ENCODE data around the gene FAM83G.
"Not testable (repeated sequence)": the region's sequence is repeated elsewhere in the genome, so short reads cannot be mapped to it uniquely, and the experiment has no call there.

FAM83G gene

GRCh38 chr17:19023209-19023999, 18.8 kb upstream of the FAM83G start:
- DNase-seq: no peak

- no peak for DNase-seq
Observed at GRCh38 chr17:19022747-19023146, 18.2 kb upstream of the FAM83G start.

GRCh38 chr17:19022128-19022527, 17.6 kb upstream of the FAM83G start:
- DNase-seq: no peak

GRCh38 chr17:19021622-19022083, 17.1 kb upstream of the FAM83G start:
- no peak for DNase-seq

- DNase-seq: not testable (repeated sequence)
Observed at GRCh38 chr17:19021011-19021621, 16.6 kb upstream of the FAM83G start.

- DNase-seq: no peak
Observed at GRCh38 chr17:19020016-19020415, 15.5 kb upstream of the FAM83G start.

- no peak for DNase-seq
Observed at GRCh38 chr17:19019041-19019941, 14.7 kb upstream of the FAM83G start.

GRCh38 chr17:19018600-19018950, 14.0 kb upstream of the FAM83G start:
- DNase-seq: no peak

- no peak for DNase-seq
Observed at GRCh38 chr17:19017804-19018599, 13.4 kb upstream of the FAM83G start.

- DNase-seq: no peak
Observed at GRCh38 chr17:19017401-19017800, 12.8 kb upstream of the FAM83G start.

- no peak for DNase-seq
Observed at GRCh38 chr17:19016881-19017280, 12.3 kb upstream of the FAM83G start.

GRCh38 chr17:19016297-19016696, 11.7 kb upstream of the FAM83G start:
- DNase-seq: no peak

- DNase-seq: no peak
Observed at GRCh38 chr17:19015428-19015827, 10.9 kb upstream of the FAM83G start.

- DNase-seq: no peak
Observed at GRCh38 chr17:19014628-19015215, 10.2 kb upstream of the FAM83G start.

GRCh38 chr17:19013806-19014627, 9.5 kb upstream of the FAM83G start:
- DNase-seq: no peak

GRCh38 chr17:19013226-19013625, 8.7 kb upstream of the FAM83G start:
- DNase-seq: no peak

- DNase-seq: no peak
Observed at GRCh38 chr17:19012171-19013080, 7.9 kb upstream of the FAM83G start.

GRCh38 chr17:19011581-19011980, 7.0 kb upstream of the FAM83G start:
- DNase-seq: no peak

- DNase-seq: peak; percentile 82
Observed at GRCh38 chr17:19010729-19011505, 6.4 kb upstream of the FAM83G start.

All from islet precursor cell (in vitro differentiated cells).